HepG2 (cell line): ENCODE results near the gene C2CD4A. TPM values are rescaled to one million over a fixed set of nuclear protein-coding genes. Genes with fewer than 3 reads are reported as not detected.
A peak's percentile ranks its signal among the peaks of the same experiment; 100 is the strongest.

Experiments used
- ATAC-seq: fragments of 200-7000 bp; cut with Tn5 transposase; 3 replicates; pipeline ENCODE4 v1.9.1; 2020; ENCODE audit warnings: mild to moderate bottlenecking, moderate library complexity
- BruUV-seq: library from RNA; stranded (reverse); fragments of 400-500 nt; replicated peaks from 2 replicates; lab custom pipeline; 2021; lab: Mats Ljungman, UMichigan
- CTCF ChIA-PET: fragments of 300-600 bp; formaldehyde crosslinking; extraction: SDS; loops from one replicate; lab custom pipeline; 2021; ENCODE audit warnings: low total read pairs, inconsistent platforms, low intra/inter-chr PET ratio; lab: Yijun Ruan, JAX
- POLR2A ChIA-PET: fragments of 350-600 bp; sonication (Branson Sonifier 250); formaldehyde crosslinking; loops from one replicate; lab custom pipeline; 2020; ENCODE audit warnings: antibody characterized with exemption, inconsistent platforms; lab: Yijun Ruan, JAX
- DNase-seq: peaks from one replicate; pipeline ENCODE4 v3.0.0-alpha.2; 2015; ENCODE audit warnings: low spot score
- FAIRE-seq: peaks from 3 replicates; lab custom pipeline; 2011; peaks lifted over from hg19 to GRCh38; lab: Jason Lieb, UNC
- H2AFZ ChIP-seq: one replicate; pipeline ENCODE4 v1.6.1; 2011; ENCODE audit warnings: low read length, inconsistent platforms
- H3K27ac ChIP-seq: fragments of 300-600 bp; 3 replicates; pipeline ENCODE4 v1.8.0; 2011; ENCODE audit warnings: mixed run types, mild to moderate bottlenecking, mixed read lengths, low read length, inconsistent platforms; ENCODE audit not compliant: insufficient read depth; ENCODE audit errors: extremely low read length
- H3K27me3 ChIP-seq, 2 experiments: fragments of 200-600 bp in 1 of 2; 2 replicates in 1 of 2; 3 replicates in 1 of 2; pipeline versions ENCODE4 v1.6.0 to v1.8.0; 2011; ENCODE audit warnings: low read length in 2 of 2, mild to moderate bottlenecking in 2 of 2, moderate library complexity in 2 of 2, inconsistent platforms in 1 of 2; ENCODE audit not compliant: insufficient read depth in 2 of 2, control insufficient read depth in 1 of 2
- H3K36me3 ChIP-seq, 2 experiments: fragments of 200-600 bp in 1 of 2; replicated peaks in 1 of 2; 2 replicates in 1 of 2; 3 replicates in 1 of 2; pipeline versions ENCODE4 v1.5.1 to v1.8.0; 2011; ENCODE audit warnings: low read length in 2 of 2, inconsistent platforms in 1 of 2; ENCODE audit not compliant: insufficient read depth in 2 of 2, control insufficient read depth in 1 of 2
- H3K4me1 ChIP-seq: 2 replicates; pipeline ENCODE4 v1.5.1; 2012; ENCODE audit warnings: low read length, inconsistent platforms; ENCODE audit not compliant: insufficient read depth
- H3K4me2 ChIP-seq: 2 replicates; pipeline ENCODE4 v1.6.0; 2011; ENCODE audit warnings: low read depth, low read length, inconsistent platforms
- H3K4me3 ChIP-seq, 3 experiments: fragments of 200-600 bp in 1 of 3; sonication (generic), shearing (Covaris generic) in 1 of 3; replicated peaks in 1 of 3; 2 replicates each; pipeline ENCODE4 v1.5.1; 2011 to 2016; ENCODE audit warnings: low read length in 3 of 3, inconsistent platforms in 2 of 3, low read depth in 2 of 3, mild to moderate bottlenecking in 2 of 3, control low read depth in 1 of 3, mixed read lengths in 1 of 3; ENCODE audit not compliant: insufficient read depth in 1 of 3
- H3K79me2 ChIP-seq: one replicate; pipeline ENCODE4 v1.6.1; 2011; ENCODE audit warnings: low read length, inconsistent platforms; ENCODE audit not compliant: insufficient read depth
- H3K9ac ChIP-seq: 2 replicates; pipeline ENCODE4 v1.6.0; 2011; ENCODE audit warnings: mild to moderate bottlenecking, low read depth, low read length, inconsistent platforms; ENCODE audit not compliant: insufficient read depth
- H3K9me3 ChIP-seq: 2 replicates; pipeline ENCODE4 v1.5.1; 2012; ENCODE audit warnings: mild to moderate bottlenecking, low read length
- H4K20me1 ChIP-seq: 2 replicates; pipeline ENCODE4 v1.6.0; 2011; ENCODE audit warnings: inconsistent platforms, mild to moderate bottlenecking, low read length, moderate library complexity; ENCODE audit not compliant: insufficient read depth
- ARID3A ChIP-seq: IDR thresholded peaks from 2 replicates; pipeline ENCODE4 v1.6.1; 2012; ENCODE audit warnings: low read depth, low read length, improper control_type of control experiment
- ATAD3A ChIP-seq: sonication (generic); formaldehyde crosslinking; IDR thresholded peaks from 2 replicates; pipeline ENCODE4 v1.4.0; 2020; ENCODE audit warnings: missing genetic modification reagents
- ELF3 ChIP-seq: IDR thresholded peaks from 2 replicates; pipeline ENCODE4 v1.6.1; 2016; ENCODE audit warnings: missing genetic modification reagents, missing compliant biosample characterization
- FOSL2 ChIP-seq: sonication (generic); formaldehyde crosslinking; IDR thresholded peaks from 2 replicates; pipeline ENCODE4 v1.4.0; 2020; ENCODE audit warnings: missing genetic modification reagents
- GABPA ChIP-seq, 2 experiments: IDR thresholded peaks; 2 replicates each; pipeline ENCODE4 v1.6.1; 2011 to 2016; ENCODE audit warnings: low read depth in 2 of 2, low read length in 1 of 2, missing biosample characterization in 1 of 2, missing genetic modification characterization in 1 of 2
- HES4 ChIP-seq: sonication (generic); formaldehyde crosslinking; IDR thresholded peaks from 2 replicates; pipeline ENCODE4 v1.9.0; 2021; ENCODE audit warnings: mild to moderate bottlenecking, missing genetic modification reagents, borderline replicate concordance
- KDM2A ChIP-seq: sonication (generic); formaldehyde crosslinking; IDR thresholded peaks from 2 replicates; pipeline ENCODE4 v1.4.0; 2020; ENCODE audit warnings: low read depth, missing genetic modification reagents, borderline replicate concordance
- MNT ChIP-seq: fragments of 450-650 bp; IDR thresholded peaks from 2 replicates; pipeline ENCODE4 v1.6.1; 2016
- MZF1 ChIP-seq: sonication (generic); formaldehyde crosslinking; IDR thresholded peaks from 2 replicates; pipeline ENCODE4 v1.8.1; 2023; ENCODE audit warnings: mild to moderate bottlenecking, missing genetic modification reagents, borderline replicate concordance
- ZHX2 ChIP-seq, 2 experiments: sonication (generic) in 1 of 2; formaldehyde crosslinking in 1 of 2; IDR thresholded peaks; 2 replicates each; pipeline versions ENCODE4 v1.6.1 to v1.9.0; 2014 to 2022; ENCODE audit warnings: antibody characterized with exemption in 1 of 2, borderline replicate concordance in 1 of 2, inconsistent platforms in 1 of 2, low read depth in 1 of 2, missing genetic modification reagents in 1 of 2
- ZNF121 ChIP-seq: sonication (generic); formaldehyde crosslinking; IDR thresholded peaks from 2 replicates; pipeline ENCODE4 v1.5.0; 2020; ENCODE audit warnings: mild to moderate bottlenecking, missing genetic modification reagents
- WGBS: methylation state at CpG from one replicate; pipeline ENCODE4 v1.1.6; 2017; ENCODE audit warnings: low lambda C conversion rate; 5-methylcytosine and 5-hydroxymethylcytosine counted together
- in situ Hi-C: cut with HindIII; loops from 2 replicates; pipeline ENCODE4 v1.10.0; 2017; ENCODE audit warnings: low pct_unique_long_range_greater_than_20kb; ENCODE audit not compliant: extremely low pct_ligation_motif_present
- intact Hi-C: fragments of 100-400 bp; cut with micrococcal nuclease; formaldehyde crosslinking; loops from one replicate; pipeline ENCODE4 v1.10.0; 2022; ENCODE audit not compliant: unreplicated experiment
- polyA plus RNA-seq, 8 experiments: library from polyadenylated mRNA; depleted of rRNA in 3 of 8; stranded (reverse) in 7 of 8; unstranded in 1 of 8; fragments of >200 nt; fragmentation: Illumina TruSeq in 4 of 8; extraction: Trizol in 4 of 8; gene quantifications; 2 replicates each; pipeline versions ENCODE4 v1.2.1 to v1.2.3, GENCODE V29; 2011 to 2016; ENCODE audit warnings: low read depth in 4 of 8, missing spikeins in 1 of 8, mixed read lengths in 1 of 8; ENCODE audit not compliant: insufficient read depth in 1 of 8
- total RNA-seq, 5 experiments: library from RNA; depleted of rRNA; stranded (reverse); fragments of >200 nt; fragmentation: Illumina TruSeq; extraction: Trizol; gene quantifications; 2 replicates each; pipeline ENCODE4 v1.2.3, GENCODE V29; 2016; ENCODE audit warnings: low read depth in 1 of 5

The C2CD4A gene
- total and polyA plus RNA-seq, 2 of the 13 experiments (the other 11 are each of a cell fraction or from before 2014, with no cell fraction given), result 0.20 TPM; not detected in 1

- TF ChIP-seq GABPA (IDR thresholded peaks at IDR 0.05; ENCODE audit: low read depth, low read length), result no peak
- peak; percentile 64; the same call in 1 of the 2 replicates for TF ChIP-seq GABPA (CRISPR knock-in tag; IDR thresholded peaks at IDR 0.05; ENCODE audit: low read depth)
- TF ChIP-seq FOSL2 (CRISPR knock-in tag), result peak; percentile 78
- TF ChIP-seq ATAD3A (CRISPR knock-in tag), result no peak
- TF ChIP-seq ARID3A, result 0 out of 2 replicates have a peak, but pooled peaks have one; percentile 30
- TF ChIP-seq ELF3, result peak; percentile 54; the same call in 1 of the 2 replicates
- no peak for TF ChIP-seq MNT
- TF ChIP-seq, all 625 proteins: peak for 27
Measured at GRCh38 chr15:62119227-62119864, 52.6 kb downstream of the C2CD4A start (continued).

DNA sequence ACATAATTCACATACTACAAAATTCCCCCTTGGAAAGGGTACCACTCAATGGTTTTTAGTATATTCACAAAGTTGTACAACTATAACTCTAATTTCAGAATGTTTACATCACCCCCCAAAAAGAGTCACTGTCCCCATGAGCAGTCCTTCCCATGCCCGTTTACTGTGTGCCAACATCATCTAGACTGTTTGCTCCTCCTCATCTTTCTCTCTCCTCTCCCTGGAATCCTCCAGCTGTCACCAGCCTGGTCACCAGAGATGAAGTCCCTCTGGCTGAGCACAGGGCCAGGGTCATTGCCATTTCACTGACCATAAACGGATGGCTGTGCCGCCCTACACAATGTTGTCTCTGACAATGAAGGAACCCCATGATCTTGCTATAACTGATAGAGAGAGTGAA lies 53.1 kb downstream of the C2CD4A start:
- Histone ChIP-seq H3K79me2 (no peaks in the 10 kb centered on the region), H3K9me3 (no peaks in the 10 kb centered on the region), H3K4me1 (peaks cover 30% of the 10 kb centered on the region), H3K36me3 (no peaks in the 10 kb centered on the region), H4K20me1 (no peaks in the 10 kb centered on the region), H3K27ac (no peak overlapping the region), H3K9ac (no peak overlapping the region), H3K4me2 (no peak overlapping the region; the same call in 1 of the 2 replicates), H3K4me3 (no peak overlapping the region), H3K27me3 (peaks cover 0 to 7% of the 10 kb centered on the region in 2 experiments; a peak in 2 of 5 replicates), H2AFZ (no peak overlapping the region)
- no peak for TF ChIP-seq HES4 (CRISPR knock-in tag)
- no peak for TF ChIP-seq ZNF121
- TF ChIP-seq ZHX2 (IDR thresholded peaks at IDR 0.05; ENCODE audit: low read depth), result no peak
- no peak for TF ChIP-seq ZHX2 (CRISPR knock-in tag; IDR thresholded peaks at IDR 0.05; ENCODE audit: borderline replicate concordance)
- TF ChIP-seq KDM2A (CRISPR knock-in tag), result no peak
- no peak for TF ChIP-seq MZF1 (CRISPR knock-in tag)
- no TSS peak for BruUV-seq
- FAIRE-seq (no peak), DNase-seq (no peak), ATAC-seq (no peak)
- WGBS, result 73% methylated on average over 3 of the region's 3 CpGs
- POLR2A ChIA-PET, result no interaction called here
- intact Hi-C loops (no loop called here), in situ Hi-C loops (no loop called here)
- CTCF ChIA-PET, result no interaction called here
